Adrenal gland (tissue), 12 donors: ENCODE data around the gene ZNF530. TPM values are rescaled to one million over a fixed set of nuclear protein-coding genes. Genes with fewer than 3 reads are reported as not detected.

Source experiments
- DNase-seq, 7 donors: peaks; one replicate each; pipeline ENCODE4 v3.0.0-alpha.2; 2019 to 2020
- H3K27ac ChIP-seq, 5 donors: fragments of 200-600 bp; sonication (generic) in 4 of 5; 1 replicate in 3 of 5; 2 replicates in 2 of 5; pipeline versions ENCODE4 v1.5.1 to v1.8.0; 2016 to 2020; ENCODE audit warnings: mild to moderate bottlenecking in 1 of 5
- H3K27me3 ChIP-seq: fragments of 200-600 bp; 2 replicates; pipeline ENCODE4 v1.8.0; 2021
- H3K36me3 ChIP-seq, 2 donors: fragments of 200-600 bp; replicated peaks in 1 of 2; 1 replicate in 1 of 2; 2 replicates in 1 of 2; pipeline versions ENCODE4 v1.5.1 to v1.8.0; 2018 to 2022
- H3K4me1 ChIP-seq, 2 donors: fragments of 200-600 bp; replicated peaks in 1 of 2; 1 replicate in 1 of 2; 2 replicates in 1 of 2; pipeline versions ENCODE4 v1.5.1 to v1.8.0; 2018 to 2021
- H3K4me3 ChIP-seq, 4 donors: fragments of 200-600 bp; sonication (generic) in 3 of 4; one replicate each; pipeline ENCODE4 v1.5.1; 2016 to 2018
- H3K9me3 ChIP-seq, 3 donors: fragments of 200-600 bp; sonication (generic) in 1 of 3; replicated peaks in 1 of 3; 1 replicate in 2 of 3; 2 replicates in 1 of 3; pipeline versions ENCODE4 v1.5.1 to v1.8.0; 2016 to 2021
- CTCF ChIP-seq, 6 experiments: fragments of 450-650 bp in 4 of 6; fragments of 200-600 bp in 2 of 6; sonication (generic) in 1 of 6; IDR thresholded peaks; 1 replicate in 5 of 6; 2 replicates in 1 of 6; pipeline versions ENCODE4 v1.5.1 to v1.8.0; 2016 to 2021; ENCODE audit warnings: antibody characterized with exemption in 6 of 6, mild to moderate bottlenecking in 2 of 6, moderate library complexity in 1 of 6
- POLR2A ChIP-seq, 2 donors: fragments of 450-650 bp; IDR thresholded peaks; one replicate each; pipeline ENCODE4 v1.6.1; 2017; ENCODE audit warnings: antibody characterized with exemption in 2 of 2, mild to moderate bottlenecking in 2 of 2, moderate library complexity in 1 of 2
- WGBS, 4 donors: extraction: QIAGEN DNeasy Blood & Tissue Kit in 2 of 4; methylation state at CpG; one replicate each; pipeline versions ENCODE4 v1.1.5 to v1.1.7; 2013 to 2017; 5-methylcytosine and 5-hydroxymethylcytosine counted together
- intact Hi-C, 2 donors: fragments of 100-400 bp; cut with DNase I; formaldehyde crosslinking; loops; one replicate each; pipeline versions ENCODE4 v1.14.1 to v1.15.0; 2022 to 2023
- polyA plus RNA-seq, 3 donors: library from polyadenylated mRNA; stranded (reverse); fragments of 200-250 nt in 2 of 3; fragments of 350-450 nt in 1 of 3; fragmentation: Illumina TruSeq in 1 of 3; extraction: RNeasy Lipid Tissue Mini Kit (QIAGEN cat#74804) in 1 of 3; gene quantifications; one replicate each; pipeline ENCODE4 v1.2.3, GENCODE V29; 2013 to 2014
- total RNA-seq, 9 donors: library from RNA; depleted of rRNA in 4 of 9; stranded (reverse); fragments of >200 nt in 4 of 9; fragments of 120-200 nt in 1 of 9; fragmentation: NEBNext Ultra II Directional in 1 of 9; extraction: Animal tissue kit (Norgen Biotek cat#: 25700) in 1 of 9; gene quantifications; one replicate each; pipeline versions ENCODE4 v1.1.0 to v1.2.4, GENCODE V29; 2013 to 2023
- donor health status: healthy with polysubstance abuse.
- donor health status: Bipolar disorder and iron deficiency.
- donor health status: DM: yes; HTN: yes; CAD: no.
- donor health status: DM: no; HTN: no; CAD: no.
- donor health status: DM: no; HTN: no; CAD: no.
- donor health status: DM: yes; HTN: yes; CAD: no.

Gene ZNF530
- total and polyA plus RNA-seq, 12 donors = 1.2 to 5.5 (median 2.5) TPM

DNA sequence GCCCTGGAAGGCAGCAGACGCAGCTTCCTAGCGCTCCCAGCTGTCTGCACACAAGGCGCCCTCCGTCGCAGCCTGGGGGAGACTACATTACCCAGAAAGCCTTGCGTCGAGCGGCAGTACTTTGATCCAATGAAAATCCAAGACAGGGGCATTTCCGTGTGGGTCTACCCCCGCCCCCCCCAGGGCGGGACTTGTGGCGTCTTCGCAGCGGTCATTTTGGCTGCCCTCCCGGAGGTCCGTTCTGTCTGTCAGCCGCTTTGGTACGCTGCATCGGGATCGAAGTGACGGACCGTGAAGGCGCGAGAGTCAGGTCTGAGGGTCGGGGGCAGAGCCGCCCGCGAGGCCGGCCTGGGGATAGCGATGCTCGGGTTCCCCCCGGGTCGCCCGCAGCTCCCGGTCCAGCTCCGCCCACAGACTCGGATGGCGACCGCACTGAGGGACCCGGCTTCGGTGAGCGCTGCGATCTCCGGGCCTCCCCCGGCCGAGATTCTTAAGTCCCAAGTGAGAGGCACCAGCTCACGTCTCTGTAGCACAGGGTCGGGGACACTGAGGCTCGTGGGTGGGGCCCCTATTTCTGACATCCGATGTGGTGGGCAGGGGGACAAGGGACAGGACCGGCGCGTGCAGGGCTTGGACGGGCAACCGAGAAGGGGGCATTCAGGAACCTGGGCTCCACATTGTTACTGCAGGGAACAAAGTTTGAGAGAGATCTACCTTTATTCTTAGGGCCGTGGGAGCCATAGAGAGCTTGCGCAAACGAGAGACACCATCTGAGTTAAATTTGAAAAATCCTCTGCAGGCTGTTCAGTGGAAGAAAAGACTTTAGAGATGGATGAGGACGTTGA is 33.5 kb downstream of the ZNF530 start, which contains the start of gene ZNF211:
ZNF211 (plus strand) TSS at position 182 of the 845 bp plus-strand sequence; CDS start at position 361, 179 bp downstream.
- H3K4me1 ChIP-seq = peaks cover 6 to 7% of the 10 kb centered on the region in 2 donors
- H3K27me3 ChIP-seq = no peaks in the 10 kb centered on the region
- peak in 1 of 2 donors; percentile 40 for TF ChIP-seq POLR2A (IDR thresholded peaks at IDR 0.05)
- TF ChIP-seq CTCF (IDR thresholded peaks at IDR 0.05) = no peak
- H3K36me3 ChIP-seq = peaks cover 0 to 4% of the 10 kb centered on the region in 2 donors
- H3K9me3 ChIP-seq = peaks cover 0 to 13% (median 3%) of the 10 kb centered on the region in 3 donors
- DNase-seq = peak; percentile 91 to 97 (median 95)
- intact Hi-C loops = no loop called here
- peak within 1 kb of the TSS; percentile 57 to 77 (median 70) for H3K4me3 ChIP-seq
- peak within 1 kb of the TSS in 4 of 5 donors; percentile 55 to 89 (median 66) for H3K27ac ChIP-seq
- WGBS, 4 donors = 1 to 3% (median 1%) methylated on average over 33 to 59 of the region's 59 CpGs

DNA sequence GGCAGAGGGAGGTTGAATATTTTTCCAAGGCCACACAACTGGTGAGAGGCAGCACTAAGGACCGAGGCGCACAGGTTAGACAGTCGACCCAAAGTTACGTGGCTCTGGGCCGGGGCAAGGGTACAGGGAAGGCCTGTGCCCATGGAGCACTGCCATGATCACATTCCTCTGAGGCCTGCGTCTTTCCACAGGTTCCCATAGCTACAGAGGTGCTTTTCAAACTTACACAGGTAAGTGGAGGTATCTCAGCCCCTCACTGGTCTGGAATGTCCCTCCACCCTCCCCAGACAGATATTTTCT is 34.1 kb downstream of the ZNF530 start:
- TF ChIP-seq POLR2A (IDR thresholded peaks at IDR 0.05) = no peak
- no peak for TF ChIP-seq CTCF (IDR thresholded peaks at IDR 0.05)
- Histone ChIP-seq H3K4me3 (peak overlapping the region in 3 of 4 donors; percentile 69 to 77 (median 72)), H3K36me3 (peaks cover 0 to 4% of the 10 kb centered on the region in 2 donors), H3K27me3 (no peaks in the 10 kb centered on the region), H3K4me1 (peaks cover 6 to 7% of the 10 kb centered on the region in 2 donors), H3K9me3 (peaks cover 0 to 19% (median 3%) of the 10 kb centered on the region in 3 donors), H3K27ac (peak overlapping the region in 1 of 5 donors; percentile 89)
- peak in 5 of 7 donors; percentile 10 to 49 (median 23) for DNase-seq
- intact Hi-C loops = no loop called here
- WGBS, 4 donors = 38 to 50% (median 45%) methylated on average over 5 to 6 of the region's 6 CpGs

- DNase-seq = no peak
- Histone ChIP-seq H3K27ac (no peak overlapping the region), H3K9me3 (peaks cover 0 to 29% (median 3%) of the 10 kb centered on the region in 3 donors), H3K36me3 (peaks cover 0 to 32% of the 10 kb centered on the region in 2 donors), H3K4me1 (peaks cover 6 to 7% of the 10 kb centered on the region in 2 donors), H3K27me3 (no peaks in the 10 kb centered on the region), H3K4me3 (no peak overlapping the region)
- intact Hi-C loops = no loop called here
- 97 to 98% (median 98%) methylated on average over 4 of the region's 4 CpGs for WGBS, 4 donors
- TF ChIP-seq POLR2A (IDR thresholded peaks at IDR 0.05) = no peak
- TF ChIP-seq CTCF (IDR thresholded peaks at IDR 0.05) = no peak
Measured at GRCh38 chr19:57637379-57637778, 37.7 kb downstream of the ZNF530 start.

DNA sequence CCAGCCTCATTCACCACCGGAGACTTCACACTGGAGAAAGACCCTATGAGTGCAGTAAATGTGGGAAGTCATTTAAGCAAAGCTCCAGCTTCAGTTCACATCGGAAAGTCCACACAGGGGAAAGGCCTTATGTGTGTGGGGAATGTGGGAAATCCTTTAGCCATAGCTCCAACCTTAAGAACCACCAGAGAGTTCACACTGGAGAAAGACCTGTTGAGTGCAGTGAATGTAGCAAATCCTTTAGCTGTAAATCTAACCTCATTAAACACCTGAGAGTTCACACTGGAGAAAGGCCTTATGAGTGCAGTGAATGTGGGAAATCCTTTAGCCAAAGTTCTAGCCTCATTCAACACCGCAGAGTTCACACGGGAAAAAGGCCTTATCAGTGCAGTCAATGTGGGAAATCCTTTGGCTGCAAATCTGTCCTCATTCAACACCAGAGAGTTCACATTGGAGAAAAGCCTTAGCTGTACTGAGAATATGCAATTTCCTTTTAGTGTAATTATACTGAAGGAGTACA is 42.1 kb downstream of the ZNF530 start:
- no peaks in the 10 kb centered on the region for H3K27me3 ChIP-seq
- H3K4me1 ChIP-seq = no peaks in the 10 kb centered on the region
- peaks cover 0 to 28% of the 10 kb centered on the region in 2 donors for H3K36me3 ChIP-seq
- peaks cover 0 to 29% (median 0%) of the 10 kb centered on the region in 3 donors for H3K9me3 ChIP-seq
- no peak overlapping the region for H3K4me3 ChIP-seq
- TF ChIP-seq POLR2A (IDR thresholded peaks at IDR 0.05) = no peak
- no peak for TF ChIP-seq CTCF (IDR thresholded peaks at IDR 0.05)
- 92 to 100% (median 98%) methylated on average over 4 of the region's 4 CpGs for WGBS, 4 donors
- intact Hi-C loops = no loop called here
- DNase-seq = no peak
- no peak overlapping the region for H3K27ac ChIP-seq
